HG02884 (cell line): ENCODE measurements around the gene SLC9A4.

ENCODE experiments used
- ATAC-seq: cut with Tn5 transposase; IDR thresholded peaks from one replicate; pipeline ENCODE4 v1.9.1; 2021; ENCODE audit warnings: mild to moderate bottlenecking, moderate library complexity; ENCODE audit not compliant: unreplicated experiment

Gene SLC9A4

DNA sequence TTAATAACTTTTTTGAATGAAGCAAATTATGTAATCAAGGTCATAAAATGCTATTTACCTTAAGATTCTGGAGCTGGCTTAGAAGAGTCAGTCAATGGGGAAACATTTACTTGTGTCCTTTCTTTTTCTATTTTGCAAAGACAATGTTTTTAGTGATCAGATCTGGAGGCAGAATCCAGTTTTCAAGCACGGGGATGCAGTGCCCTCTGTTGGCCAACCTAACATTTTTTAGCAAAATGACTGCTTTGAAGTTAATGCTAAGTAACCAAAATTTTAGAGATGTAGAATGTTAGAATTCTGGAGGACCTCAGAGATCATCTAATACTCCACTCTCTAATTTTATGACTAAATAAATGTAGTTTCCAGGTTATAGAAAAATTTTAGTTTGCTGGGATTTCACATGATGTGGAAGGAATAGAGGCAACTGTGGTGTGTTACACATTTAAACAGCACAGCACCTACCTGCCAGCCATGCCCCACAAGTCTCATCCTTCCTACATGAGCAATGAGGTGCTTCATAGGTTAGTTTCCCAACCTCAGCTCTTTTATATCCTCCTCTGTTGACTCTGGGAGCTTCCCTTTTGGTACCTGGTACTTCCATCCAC lies 23.6 kb upstream of the SLC9A4 start:
- no peak for ATAC-seq

DNA sequence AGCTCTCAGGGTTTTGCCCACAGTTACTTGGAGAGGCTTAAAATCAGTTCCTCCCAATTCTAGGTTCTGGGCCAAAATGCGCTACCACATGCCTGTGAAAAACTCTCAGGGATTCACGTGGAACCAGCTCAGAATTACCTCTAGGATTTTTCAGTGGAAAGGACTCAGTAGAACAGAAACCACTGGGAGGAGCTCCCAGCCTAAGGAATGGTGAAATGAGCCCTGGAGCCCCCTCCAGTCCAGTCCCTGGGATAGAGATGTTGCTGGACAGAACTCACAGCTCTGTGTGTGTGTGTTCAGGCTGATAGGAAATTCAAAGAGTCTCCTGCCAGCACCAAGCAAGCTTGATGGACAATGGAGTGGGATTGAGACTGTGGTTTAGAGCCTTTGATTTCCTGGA lies 21.1 kb upstream of the SLC9A4 start:
- no peak for ATAC-seq

DNA sequence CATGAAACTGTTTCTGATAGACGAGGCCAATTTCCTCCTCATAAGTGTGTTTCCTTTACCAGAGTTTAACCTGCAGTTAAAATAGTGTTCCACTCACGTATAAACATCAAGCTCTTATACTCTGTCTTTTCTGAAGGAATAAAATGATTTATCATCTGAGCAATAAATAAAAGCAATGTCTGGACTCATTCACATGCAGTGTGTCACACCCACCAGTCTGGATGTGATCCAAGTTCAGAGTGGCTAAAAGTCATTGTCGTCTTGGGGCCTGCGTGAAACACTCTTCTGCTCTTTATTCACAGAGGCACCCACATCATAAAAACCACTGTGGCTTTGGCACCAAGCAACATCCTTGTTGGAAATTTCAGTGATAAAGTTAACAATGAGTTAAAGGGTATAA lies 19.5 kb upstream of the SLC9A4 start:
- ATAC-seq: no peak

DNA sequence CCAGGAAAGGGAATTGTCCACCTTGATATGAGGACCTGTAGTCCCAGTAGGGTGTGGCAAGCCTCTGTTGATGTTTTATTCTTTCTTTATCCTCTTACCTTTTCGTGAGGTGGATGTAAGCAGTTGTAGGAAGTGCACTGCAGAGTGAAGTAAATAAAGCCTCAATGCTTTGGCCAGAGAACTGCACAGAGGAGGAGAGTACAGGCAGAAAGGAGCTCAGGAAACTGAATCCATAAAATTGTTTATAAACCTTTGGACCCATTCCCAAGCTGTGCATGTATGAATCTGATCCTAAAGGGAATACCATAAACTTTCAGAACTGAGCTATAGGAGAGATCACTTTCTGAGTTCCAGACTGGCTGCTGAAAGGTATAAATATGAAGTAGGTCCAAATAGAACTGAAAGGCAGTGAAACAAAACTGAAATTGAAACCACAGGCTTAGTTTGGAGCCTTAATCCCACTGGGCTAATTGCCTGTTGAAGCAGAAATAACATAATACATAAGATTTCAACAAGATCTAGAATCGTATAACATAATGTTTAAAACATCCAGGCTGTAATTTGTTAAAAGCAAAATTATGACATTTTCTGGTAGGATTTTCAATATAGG lies 17.9 kb upstream of the SLC9A4 start:
- ATAC-seq: no peak

DNA sequence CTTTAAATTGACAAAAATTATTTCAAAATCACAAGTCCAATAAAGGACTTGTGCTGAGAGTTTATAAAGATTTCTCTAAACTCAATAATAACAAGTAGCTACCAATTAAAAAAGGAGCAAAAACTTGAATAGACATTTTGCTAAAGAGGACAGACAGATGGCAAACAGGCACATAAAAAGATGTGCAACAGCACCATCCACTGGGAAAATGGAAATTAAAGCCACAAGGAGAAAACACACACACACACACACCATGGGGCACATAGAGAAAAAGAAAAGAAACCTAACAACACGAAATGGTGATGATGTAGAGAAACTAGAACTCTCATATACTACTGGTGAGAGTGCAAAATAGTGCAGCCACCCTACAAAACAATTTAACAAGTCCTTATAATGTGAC lies 12.6 kb upstream of the SLC9A4 start:
- ATAC-seq: no peak

DNA sequence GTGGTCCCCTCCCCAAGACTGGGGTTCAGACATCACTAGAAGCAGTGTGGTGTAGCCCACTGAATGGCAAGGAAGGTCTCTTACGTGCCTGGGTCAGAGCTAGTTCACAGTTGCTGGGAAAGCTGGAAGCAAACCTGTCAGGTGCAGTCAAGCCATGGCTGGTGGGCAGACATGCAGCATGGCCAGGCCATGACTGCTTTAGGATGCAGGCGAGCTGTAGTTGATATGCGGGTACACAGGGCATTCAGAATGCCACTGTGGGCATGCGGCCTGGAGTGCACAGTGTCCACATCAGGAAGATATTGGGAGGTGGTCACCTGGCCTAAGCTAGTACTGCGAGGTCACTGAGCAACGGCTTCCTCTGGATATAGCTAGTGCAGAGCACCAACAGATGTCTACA lies 11.8 kb upstream of the SLC9A4 start:
- ATAC-seq: no peak

DNA sequence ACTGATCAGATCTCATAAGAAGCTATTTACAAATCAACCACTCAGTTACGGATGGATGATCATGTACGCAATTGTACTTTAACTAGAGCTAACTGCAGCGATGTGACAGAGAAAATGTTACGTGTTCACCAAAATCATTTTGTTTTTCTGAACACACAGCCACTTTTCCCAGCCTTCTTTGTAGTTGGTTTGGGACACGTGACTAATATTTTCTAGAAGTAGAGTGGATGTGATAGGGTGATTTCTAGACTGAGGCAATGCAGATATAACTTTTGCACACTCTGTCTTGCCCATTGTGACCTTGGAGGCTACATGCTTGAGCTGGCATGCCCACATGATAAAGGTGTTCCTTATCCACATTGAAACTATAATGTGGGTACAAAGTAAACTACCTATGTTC lies 9.9 kb upstream of the SLC9A4 start:
- ATAC-seq: no peak

DNA sequence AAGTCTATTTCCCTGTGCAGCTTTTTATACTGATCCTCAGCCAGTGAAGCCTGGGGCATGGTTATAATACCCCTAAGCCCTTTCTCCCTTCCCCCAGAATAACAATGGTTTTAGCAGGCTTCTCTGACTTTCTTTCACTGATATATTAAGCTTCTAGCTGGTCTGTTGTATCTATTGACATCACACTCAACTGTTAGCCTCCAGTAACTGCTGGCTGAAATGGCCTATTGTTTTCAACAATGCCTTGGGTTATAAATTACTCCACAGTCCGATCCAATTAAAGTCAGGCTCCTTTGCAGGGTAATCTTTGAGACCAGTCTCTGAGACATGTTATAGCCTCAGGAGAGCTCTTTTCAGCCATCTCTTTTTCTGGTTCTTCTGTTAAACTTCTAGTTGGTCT lies 2.9 kb upstream of the SLC9A4 start:
- no peak for ATAC-seq

DNA sequence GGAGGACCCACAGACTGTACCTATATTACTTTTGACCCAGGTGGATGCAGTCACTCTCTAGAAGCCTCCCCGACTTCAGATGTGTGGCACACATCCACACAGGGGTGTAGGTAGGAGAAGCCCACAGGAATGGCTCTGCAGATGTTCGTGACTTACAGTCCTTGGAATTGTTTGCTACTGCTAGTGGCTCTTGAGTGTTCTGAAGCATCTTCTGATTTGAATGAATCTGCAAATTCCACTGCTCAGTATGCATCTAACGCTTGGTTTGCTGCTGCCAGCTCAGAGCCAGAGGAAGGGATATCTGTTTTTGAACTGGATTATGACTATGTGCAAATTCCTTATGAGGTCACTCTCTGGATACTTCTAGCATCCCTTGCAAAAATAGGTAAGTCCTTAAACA lies 605 bp downstream of the SLC9A4 start:
- no peak for ATAC-seq

DNA sequence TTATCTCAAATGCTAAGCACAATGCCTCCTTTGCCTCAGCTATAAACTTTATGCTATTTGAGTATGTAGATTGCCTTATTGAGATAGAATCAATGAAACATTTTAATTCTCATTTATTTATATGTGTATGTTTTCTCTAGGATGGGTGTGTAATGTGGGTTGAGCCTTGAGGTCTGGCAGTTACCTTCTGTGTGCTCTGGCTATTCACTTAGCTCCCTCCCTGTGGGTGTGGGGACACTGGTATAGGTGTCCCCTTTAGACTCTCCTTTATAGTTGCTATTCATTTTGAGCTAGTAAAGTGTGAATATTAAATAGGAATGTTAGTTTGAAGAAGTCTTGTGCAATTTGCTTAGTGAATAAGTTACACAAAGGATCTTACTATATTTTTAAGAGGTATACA lies 1.8 kb downstream of the SLC9A4 start:
- ATAC-seq: no peak

DNA sequence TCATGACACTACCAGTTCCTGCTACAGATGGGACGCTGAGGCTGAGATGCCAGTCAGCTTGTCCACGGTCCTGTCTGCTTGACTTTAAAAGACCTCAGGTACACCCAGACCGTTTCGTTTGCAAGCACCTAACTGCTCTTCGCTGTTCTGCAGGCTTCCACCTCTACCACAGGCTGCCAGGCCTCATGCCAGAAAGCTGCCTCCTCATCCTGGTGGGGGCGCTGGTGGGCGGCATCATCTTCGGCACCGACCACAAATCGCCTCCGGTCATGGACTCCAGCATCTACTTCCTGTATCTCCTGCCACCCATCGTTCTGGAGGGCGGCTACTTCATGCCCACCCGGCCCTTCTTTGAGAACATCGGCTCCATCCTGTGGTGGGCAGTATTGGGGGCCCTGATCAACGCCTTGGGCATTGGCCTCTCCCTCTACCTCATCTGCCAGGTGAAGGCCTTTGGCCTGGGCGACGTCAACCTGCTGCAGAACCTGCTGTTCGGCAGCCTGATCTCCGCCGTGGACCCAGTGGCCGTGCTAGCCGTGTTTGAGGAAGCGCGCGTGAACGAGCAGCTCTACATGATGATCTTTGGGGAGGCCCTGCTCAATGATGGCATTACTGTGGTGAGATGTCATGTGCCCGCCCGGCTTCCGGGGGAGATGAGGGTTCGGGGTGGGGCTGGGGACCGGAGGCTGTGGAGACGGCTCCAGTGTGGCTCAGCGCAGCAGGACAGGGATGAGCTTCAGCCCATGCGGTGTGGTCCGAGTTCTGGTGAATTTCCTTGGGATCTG lies 5.9 kb downstream of the SLC9A4 start:
- ATAC-seq: no peak

DNA sequence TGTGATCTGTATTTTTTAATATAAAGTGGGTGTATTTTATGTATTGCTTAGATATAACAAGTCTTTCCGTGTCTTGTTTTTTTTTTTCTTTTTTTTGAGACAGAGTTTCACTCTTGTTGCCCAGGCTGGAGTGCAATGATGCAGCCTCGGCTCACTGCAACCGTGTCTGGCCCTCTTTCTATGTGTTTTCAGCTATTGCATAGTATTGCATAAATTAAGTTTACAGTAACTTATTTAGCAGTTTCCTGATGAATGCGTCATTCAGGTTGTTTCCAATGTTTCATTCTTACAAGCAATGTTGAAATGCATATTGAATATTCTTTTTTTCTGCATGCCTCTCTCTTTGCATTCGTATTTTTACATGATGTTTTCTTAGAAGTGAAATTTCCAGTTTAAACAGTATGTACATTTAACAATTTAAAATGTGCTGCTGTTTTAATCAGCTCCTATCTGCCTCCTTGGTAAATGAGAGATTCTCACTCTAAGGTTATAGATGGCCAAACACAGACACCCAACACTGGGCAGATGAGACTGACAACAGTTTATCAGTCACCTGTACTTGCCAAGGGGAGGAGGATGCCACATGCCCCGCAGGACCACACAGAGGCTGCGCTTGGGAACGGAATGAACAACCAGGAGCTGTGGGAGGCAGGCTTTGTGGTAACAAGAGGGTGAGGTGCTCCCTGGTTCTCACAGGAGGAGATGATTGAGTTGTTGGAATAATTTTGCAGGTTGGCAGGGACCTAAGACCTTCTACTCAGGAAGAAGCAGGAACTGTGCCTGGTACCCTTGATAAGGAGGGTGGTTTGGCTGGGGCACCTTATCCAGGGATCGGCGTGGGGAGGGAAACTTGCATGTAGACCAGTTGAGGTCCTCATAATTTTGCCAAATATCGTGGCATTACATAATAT lies 7.5 kb downstream of the SLC9A4 start:
- no peak for ATAC-seq

DNA sequence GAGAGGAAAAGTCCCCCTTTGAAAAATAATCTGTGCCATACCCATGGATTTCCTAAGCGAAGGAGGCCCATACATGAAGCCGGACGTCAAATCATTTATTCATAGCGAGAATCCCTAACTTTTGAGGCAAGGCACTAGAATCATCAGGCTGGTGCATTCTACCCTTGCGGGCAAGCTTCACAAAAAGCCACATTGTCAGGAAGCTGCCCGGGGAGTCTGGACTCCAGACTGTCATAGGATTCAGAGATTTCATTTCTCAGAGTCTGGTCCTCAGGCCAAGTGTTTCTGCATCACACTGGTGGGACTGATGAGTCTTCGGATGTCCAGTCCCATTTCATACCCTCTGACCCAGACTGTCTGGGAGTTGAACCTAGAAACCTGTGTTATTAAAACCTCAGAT lies 8.9 kb downstream of the SLC9A4 start:
- ATAC-seq: no peak

DNA sequence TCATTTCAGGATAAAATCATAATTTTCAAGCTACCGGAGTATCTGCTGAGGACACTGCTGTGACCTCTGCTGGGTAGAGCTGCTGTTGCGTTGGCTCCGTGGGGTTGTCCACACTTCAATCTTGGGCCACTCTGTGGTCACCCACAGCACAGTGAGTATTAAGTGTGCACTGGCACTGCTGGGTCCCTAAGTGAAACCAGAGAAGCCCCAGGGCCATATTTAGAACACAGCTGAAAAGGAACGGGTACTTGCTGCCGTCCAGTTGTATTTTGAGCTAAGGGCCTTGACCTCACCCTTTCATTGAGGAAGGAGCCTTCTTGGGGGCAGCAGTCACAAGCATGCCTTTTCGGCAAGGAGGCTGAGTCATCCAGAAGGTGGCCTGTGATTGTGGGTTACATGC lies 10.1 kb downstream of the SLC9A4 start:
- ATAC-seq: no peak

DNA sequence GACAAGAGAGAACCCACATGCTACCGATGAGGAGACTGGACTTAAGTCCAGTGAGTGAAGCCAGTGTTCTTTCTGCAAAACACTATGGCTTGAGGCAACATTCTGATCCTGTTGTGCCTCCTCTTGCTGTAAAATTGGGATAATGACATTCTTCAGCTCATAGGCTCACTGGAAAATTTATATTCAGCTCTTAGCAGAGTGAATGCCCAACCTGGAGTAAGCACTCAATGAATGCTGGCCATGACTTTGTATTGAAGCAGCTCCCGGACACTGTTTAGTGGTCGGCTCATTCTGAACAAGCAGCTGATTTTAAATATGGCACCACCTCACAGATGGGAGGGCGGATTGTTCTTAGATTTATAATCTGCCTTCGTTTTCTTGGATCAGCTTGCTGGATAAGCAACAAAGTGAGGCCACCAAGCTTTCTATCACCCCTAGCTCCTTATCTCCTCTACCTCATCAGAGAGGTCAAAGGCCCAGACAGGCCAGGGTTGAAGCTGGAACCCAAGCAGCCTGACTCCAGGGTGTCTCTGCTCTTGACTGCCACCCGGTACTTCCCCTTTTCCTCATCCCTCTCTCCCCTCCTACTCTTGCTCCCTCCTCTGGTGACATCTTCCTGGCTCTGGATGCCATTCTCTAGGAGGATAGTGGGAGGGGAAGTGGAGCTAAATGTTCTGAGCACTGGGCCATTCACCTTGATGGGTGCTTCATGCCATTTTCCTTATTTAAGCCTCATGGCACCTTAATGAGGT lies 11.5 kb downstream of the SLC9A4 start:
- no peak for ATAC-seq

DNA sequence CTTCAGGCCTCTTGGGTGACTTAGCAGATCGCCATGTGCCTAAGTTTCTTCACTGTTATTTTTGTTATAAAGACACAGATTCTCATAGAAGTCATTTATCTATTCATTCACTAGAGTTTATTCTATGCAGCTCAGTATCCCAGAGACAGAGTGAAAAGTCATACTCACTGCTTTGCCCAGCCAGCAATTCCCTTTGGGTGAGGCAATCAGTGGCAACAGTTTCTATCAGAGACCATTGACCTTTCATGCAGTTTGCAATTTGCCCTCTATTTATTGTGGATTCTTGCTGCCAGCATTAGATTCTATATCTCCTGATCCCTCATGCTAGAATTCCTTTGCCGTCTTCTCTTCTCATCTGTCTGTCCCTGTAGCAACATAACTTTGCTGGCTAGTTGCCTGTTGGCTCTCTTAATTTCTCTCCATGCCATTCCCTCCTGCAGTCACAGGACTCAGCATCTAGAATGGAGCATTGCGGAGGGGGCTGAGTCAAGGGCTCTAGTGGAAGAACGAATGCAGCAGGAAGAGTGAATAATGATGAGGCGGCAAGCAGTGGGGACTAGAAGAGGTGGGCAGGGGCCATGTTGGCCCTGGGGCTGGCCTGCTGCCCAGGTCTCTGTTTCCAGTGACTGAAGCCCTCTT lies 12.2 kb downstream of the SLC9A4 start:
- no peak for ATAC-seq

DNA sequence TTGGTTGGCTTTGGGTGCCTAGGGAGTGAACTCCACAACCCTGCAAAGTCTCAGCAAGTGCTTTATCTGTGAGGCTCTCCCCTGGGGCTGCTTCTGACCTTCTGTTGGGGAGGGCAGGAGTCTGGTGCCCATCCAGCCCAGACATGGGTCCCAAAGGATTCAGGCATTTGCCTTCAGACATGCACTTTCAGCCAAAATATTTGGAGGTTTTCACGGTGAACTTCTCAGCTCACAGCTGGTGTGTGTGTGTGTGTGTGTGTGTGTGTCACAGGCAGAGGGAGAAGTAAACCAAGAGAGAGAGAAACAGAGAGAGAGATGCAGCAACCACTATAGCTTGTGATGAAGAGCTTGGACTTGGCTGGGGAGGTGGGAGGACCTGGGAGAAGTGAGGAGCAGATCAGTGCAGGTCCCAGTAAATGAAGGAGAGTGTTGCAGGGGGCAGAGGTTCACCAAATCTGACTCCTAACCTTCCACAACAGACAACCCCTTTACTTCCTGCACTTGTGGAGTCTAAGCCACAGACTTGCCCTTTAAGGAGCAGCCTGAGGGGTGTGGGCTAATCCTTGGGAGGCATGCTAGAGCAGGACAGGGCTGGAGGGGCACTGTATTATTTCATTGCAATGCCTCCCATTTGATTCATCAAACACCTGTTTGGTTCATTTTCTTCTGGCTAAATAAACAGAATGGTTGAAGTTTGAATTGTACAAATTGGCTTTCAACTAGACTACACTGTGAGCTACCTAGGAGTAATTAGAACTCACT lies 14.1 kb downstream of the SLC9A4 start:
- ATAC-seq: no peak

DNA sequence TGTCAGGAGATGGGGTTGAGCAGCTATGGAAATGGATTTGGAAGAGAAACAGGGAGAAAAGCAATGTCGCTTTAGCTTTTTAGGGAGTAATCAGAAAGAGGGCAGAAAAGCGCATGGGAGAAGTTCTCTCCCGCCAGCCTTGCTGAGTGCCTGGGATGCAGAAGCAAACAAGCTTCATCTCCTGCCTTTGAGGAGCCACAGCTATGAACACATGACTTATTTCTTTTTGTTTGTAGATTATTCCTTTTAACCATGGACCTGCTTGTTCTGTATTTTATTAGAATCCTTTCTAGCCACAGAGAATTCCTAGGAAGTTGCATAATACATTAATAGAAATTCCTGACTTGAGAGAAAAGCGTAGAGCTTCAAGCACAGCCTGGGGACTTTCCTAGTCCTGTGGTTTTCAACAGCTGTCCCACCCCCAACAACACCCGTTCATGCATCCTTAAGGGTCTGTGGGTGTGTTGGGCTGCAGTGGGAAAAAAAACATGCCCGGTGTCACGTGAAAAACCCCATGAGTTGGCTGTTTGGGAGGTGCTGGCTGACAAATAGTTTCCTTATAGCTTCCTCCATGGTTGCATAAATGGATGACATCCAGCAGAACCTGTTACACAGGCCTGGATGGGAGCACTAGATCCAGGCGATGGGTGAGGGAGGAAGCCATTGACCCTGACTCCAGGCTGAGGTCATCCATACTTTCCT lies 14.9 kb downstream of the SLC9A4 start:
- ATAC-seq: no peak

DNA sequence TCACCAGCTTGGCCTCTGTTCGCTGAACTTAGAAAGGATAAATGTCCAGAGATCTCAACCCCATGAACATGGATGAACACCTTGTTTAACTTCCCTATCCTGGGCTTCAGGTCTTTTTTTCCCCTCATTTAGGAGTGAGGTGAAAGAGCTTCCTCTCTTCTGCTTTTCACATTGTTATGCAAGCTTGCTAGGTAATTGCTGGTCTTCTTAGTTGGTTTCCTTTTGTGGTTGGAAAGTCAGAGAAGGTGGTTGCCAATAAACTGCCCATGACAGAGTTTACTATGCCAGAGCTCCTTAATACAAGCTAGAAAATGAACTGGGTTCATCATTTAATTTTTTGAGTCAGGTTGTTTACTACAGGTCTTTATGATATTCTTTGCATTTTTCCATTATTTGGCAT lies 16.6 kb downstream of the SLC9A4 start:
- no peak for ATAC-seq
